ENCODE data around the gene TBC1D24. TPM values are rescaled to one million over a fixed set of nuclear protein-coding genes. Genes with fewer than 3 reads are reported as not detected.

Gene TBC1D24
- polyA plus RNA-seq, 1 of the 3 experiments (the other 2 are of a cell fraction): 6.7 TPM

DNA sequence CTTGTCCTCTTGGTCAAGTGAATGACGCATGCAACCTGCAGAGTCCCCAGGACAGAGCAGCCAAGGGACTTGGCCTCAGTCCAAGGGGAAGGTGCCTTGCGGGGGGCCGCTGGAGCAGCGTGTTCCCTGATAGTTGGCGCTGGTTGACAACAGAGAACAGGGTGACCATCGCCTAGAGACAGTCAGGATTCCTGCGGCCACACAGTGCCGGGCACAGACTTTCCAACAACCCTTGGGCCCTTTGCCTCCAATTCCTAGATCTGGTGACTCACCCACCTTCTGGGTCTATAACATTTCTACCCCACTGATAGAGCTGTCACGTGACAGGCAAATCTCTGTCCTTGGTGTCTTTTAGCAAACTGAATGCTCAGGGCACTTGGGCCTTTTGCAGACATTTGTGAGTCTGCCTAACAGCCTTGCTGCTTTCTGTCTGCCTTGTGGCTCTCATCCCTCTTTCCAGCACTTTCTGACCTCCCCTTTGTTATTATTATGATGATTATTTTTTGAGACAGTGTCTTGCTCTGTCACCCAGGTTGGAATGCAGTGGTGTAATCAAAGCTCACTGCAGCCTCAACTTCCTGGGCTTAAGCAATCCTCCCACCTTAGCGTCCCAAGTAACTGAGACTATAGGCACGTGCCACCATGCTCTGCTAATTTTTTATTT is 26.9 kb upstream of the TBC1D24 start (continued):
- no peak for TF ChIP-seq TEAD4 (IDR thresholded peaks at IDR 0.05; ENCODE audit: borderline replicate concordance, insufficient read depth)

DNA sequence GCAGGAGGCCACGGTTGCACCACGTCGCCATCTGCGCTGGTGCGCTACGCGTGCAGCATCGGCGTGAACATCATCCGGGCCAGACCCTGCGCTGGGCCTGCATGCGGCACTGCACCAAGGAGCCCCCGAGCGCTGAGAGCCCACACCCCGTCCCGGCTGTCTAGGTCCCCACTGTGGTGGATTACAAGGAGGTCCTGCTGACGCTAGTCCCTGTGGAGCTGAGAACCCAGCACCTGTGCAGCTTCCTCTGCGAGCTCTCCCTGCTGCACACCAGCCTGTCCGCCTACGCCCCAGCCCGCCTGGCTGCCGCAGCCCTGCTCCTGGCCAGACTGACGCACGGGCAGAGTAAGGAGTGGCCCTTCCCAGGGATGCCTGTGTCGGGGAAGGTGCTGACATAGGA is 25.8 kb upstream of the TBC1D24 start:
- no peak for TF ChIP-seq GABPA (IDR thresholded peaks at IDR 0.05; ENCODE audit: low read depth)
- no peak for TF ChIP-seq RFX5 (IDR thresholded peaks at IDR 0.05; ENCODE audit: low read length)
- no peak for TF ChIP-seq FOSL2 (IDR thresholded peaks at IDR 0.05; ENCODE audit: borderline replicate concordance, low read depth)
- no peak for TF ChIP-seq JUND (IDR thresholded peaks at IDR 0.05)
- TF ChIP-seq, protein P1, sequence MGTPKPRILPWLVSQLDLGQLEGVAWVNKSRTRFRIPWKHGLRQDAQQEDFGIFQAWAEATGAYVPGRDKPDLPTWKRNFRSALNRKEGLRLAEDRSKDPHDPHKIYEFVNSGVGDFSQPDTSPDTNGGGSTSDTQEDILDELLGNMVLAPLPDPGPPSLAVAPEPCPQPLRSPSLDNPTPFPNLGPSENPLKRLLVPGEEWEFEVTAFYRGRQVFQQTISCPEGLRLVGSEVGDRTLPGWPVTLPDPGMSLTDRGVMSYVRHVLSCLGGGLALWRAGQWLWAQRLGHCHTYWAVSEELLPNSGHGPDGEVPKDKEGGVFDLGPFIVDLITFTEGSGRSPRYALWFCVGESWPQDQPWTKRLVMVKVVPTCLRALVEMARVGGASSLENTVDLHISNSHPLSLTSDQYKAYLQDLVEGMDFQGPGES (IDR thresholded peaks at IDR 0.05; ENCODE audit: low read depth, low read length): no peak
- TF ChIP-seq EP300 (IDR thresholded peaks at IDR 0.05; ENCODE audit: borderline replicate concordance in 1 of 2, low read depth in 1 of 2, low read length in 1 of 2): no peak
- no peak for TF ChIP-seq TEAD4 (IDR thresholded peaks at IDR 0.05; ENCODE audit: borderline replicate concordance, insufficient read depth)
- no peak for TF ChIP-seq RAD21 (IDR thresholded peaks at IDR 0.05; ENCODE audit: low read length)
- TF ChIP-seq NFIC (IDR thresholded peaks at IDR 0.05; ENCODE audit: borderline replicate concordance): no peak
- TF ChIP-seq, protein P2, sequence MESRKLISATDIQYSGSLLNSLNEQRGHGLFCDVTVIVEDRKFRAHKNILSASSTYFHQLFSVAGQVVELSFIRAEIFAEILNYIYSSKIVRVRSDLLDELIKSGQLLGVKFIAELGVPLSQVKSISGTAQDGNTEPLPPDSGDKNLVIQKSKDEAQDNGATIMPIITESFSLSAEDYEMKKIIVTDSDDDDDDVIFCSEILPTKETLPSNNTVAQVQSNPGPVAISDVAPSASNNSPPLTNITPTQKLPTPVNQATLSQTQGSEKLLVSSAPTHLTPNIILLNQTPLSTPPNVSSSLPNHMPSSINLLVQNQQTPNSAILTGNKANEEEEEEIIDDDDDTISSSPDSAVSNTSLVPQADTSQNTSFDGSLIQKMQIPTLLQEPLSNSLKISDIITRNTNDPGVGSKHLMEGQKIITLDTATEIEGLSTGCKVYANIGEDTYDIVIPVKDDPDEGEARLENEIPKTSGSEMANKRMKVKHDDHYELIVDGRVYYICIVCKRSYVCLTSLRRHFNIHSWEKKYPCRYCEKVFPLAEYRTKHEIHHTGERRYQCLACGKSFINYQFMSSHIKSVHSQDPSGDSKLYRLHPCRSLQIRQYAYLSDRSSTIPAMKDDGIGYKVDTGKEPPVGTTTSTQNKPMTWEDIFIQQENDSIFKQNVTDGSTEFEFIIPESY (IDR thresholded peaks at IDR 0.05; ENCODE audit: borderline replicate concordance, low read depth): no peak
- no peak for TF ChIP-seq SIN3A (IDR thresholded peaks at IDR 0.05; ENCODE audit: borderline replicate concordance, low read depth, low read length)
- TF ChIP-seq, protein P3, sequence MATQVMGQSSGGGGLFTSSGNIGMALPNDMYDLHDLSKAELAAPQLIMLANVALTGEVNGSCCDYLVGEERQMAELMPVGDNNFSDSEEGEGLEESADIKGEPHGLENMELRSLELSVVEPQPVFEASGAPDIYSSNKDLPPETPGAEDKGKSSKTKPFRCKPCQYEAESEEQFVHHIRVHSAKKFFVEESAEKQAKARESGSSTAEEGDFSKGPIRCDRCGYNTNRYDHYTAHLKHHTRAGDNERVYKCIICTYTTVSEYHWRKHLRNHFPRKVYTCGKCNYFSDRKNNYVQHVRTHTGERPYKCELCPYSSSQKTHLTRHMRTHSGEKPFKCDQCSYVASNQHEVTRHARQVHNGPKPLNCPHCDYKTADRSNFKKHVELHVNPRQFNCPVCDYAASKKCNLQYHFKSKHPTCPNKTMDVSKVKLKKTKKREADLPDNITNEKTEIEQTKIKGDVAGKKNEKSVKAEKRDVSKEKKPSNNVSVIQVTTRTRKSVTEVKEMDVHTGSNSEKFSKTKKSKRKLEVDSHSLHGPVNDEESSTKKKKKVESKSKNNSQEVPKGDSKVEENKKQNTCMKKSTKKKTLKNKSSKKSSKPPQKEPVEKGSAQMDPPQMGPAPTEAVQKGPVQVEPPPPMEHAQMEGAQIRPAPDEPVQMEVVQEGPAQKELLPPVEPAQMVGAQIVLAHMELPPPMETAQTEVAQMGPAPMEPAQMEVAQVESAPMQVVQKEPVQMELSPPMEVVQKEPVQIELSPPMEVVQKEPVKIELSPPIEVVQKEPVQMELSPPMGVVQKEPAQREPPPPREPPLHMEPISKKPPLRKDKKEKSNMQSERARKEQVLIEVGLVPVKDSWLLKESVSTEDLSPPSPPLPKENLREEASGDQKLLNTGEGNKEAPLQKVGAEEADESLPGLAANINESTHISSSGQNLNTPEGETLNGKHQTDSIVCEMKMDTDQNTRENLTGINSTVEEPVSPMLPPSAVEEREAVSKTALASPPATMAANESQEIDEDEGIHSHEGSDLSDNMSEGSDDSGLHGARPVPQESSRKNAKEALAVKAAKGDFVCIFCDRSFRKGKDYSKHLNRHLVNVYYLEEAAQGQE (IDR thresholded peaks at IDR 0.05; ENCODE audit: low read depth, low read length): no peak
- TF ChIP-seq, protein P4, sequence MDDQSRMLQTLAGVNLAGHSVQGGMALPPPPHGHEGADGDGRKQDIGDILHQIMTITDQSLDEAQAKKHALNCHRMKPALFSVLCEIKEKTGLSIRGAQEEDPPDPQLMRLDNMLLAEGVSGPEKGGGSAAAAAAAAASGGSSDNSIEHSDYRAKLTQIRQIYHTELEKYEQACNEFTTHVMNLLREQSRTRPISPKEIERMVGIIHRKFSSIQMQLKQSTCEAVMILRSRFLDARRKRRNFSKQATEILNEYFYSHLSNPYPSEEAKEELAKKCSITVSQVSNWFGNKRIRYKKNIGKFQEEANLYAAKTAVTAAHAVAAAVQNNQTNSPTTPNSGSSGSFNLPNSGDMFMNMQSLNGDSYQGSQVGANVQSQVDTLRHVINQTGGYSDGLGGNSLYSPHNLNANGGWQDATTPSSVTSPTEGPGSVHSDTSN (IDR thresholded peaks at IDR 0.05): no peak
- no peak for TF ChIP-seq TAF1 (IDR thresholded peaks at IDR 0.05; ENCODE audit: borderline replicate concordance, low read depth, low read length)
- TF ChIP-seq EZH2phosphoT487 (IDR thresholded peaks at IDR 0.05; ENCODE audit: borderline replicate concordance, low read depth): no peak
- no peak for TF ChIP-seq ELF1 (IDR thresholded peaks at IDR 0.05)
- no peaks in the 10 kb centered on the region for H3K27me3 ChIP-seq (ENCODE audit: insufficient read depth)
- no peak overlapping the region for H3K4me3 ChIP-seq (ENCODE audit: low read depth in 2 of 2, low read length in 1 of 2)
- ChIA-PET CTCF (interaction anchor here (1.2 kb wide), 1 partner anchor 109 kb away, joined by 3 read pairs; the partner anchor contains the start of gene ABCA3), POLR2A (no interaction called here)
- H3K9me3 ChIP-seq: no peaks in the 10 kb centered on the region
- H4K20me1 ChIP-seq (ENCODE audit: insufficient read depth): no peaks in the 10 kb centered on the region
- 96% methylated on average over 24 of the region's 25 CpGs for whole genome bisulfite sequencing (ENCODE audit: low lambda C conversion rate)
- H2AFZ ChIP-seq (ENCODE audit: low read depth): no peak overlapping the region
- H3F3A ChIP-seq (replicated peaks; ENCODE audit: insufficient read depth): peaks cover 8% of the 10 kb centered on the region
- no peak overlapping the region for H3K9ac ChIP-seq
- H3K9me2 ChIP-seq: no peaks in the 10 kb centered on the region
- H3K27ac ChIP-seq (ENCODE audit: low read depth in 2 of 2, low read length in 1 of 2): no peak overlapping the region
- no peaks in the 10 kb centered on the region for H3K4me1 ChIP-seq (ENCODE audit: control insufficient read depth in 1 of 2, insufficient read depth in 2 of 2, low read depth in 1 of 2, low read length in 1 of 2)
- H3K36me3 ChIP-seq (replicated peaks in 1 of 2; ENCODE audit: control insufficient read depth in 1 of 2, insufficient read depth in 2 of 2, low read length in 1 of 2): peaks cover 11 to 43% of the 10 kb centered on the region in 2 experiments
- DNase-seq: no peak
- H3K4me2 ChIP-seq: no peak overlapping the region
- peaks cover 12% of the 10 kb centered on the region; the same call in 1 of the 2 replicates for H3K79me2 ChIP-seq (ENCODE audit: insufficient read depth)
